B cell (primary cell): ENCODE data around the gene TRIO. TPM values are rescaled to one million over a fixed set of nuclear protein-coding genes. Genes with fewer than 3 reads are reported as not detected.

Experiments
- ATAC-seq: fragments of 200-7000 bp; cut with Tn5 transposase; one replicate; pipeline ENCODE4 v1.10.0; 2021; ENCODE audit warnings: low read depth, mild to moderate bottlenecking, moderate number of reproducible peaks, moderate library complexity
- CTCF ChIA-PET: fragments of 350-600 bp; sonication (Branson Sonifier 250); formaldehyde crosslinking; loops from one replicate; lab custom pipeline; 2021; ENCODE audit warnings: antibody characterized with exemption, inconsistent platforms; lab: Charles Lee
- POLR2A ChIA-PET: fragments of 350-600 bp; sonication (Branson Sonifier 250); formaldehyde crosslinking; loops from one replicate; lab custom pipeline; 2021; ENCODE audit warnings: antibody characterized with exemption; lab: Charles Lee
- DNase-seq: peaks from one replicate; pipeline ENCODE4 v3.0.0; 2013
- H2AFZ ChIP-seq: 2 replicates; pipeline ENCODE4 v1.6.1; 2012; ENCODE audit warnings: mild to moderate bottlenecking, low read depth, low read length; ENCODE audit not compliant: insufficient read depth, poor library complexity, severe bottlenecking
- H3K27ac ChIP-seq, 2 donors: 1 replicate in 1 of 2; 2 replicates in 1 of 2; pipeline ENCODE4 v1.5.1; 2012 to 2013; ENCODE audit warnings: low read length in 2 of 2, mild to moderate bottlenecking in 2 of 2, moderate library complexity in 1 of 2
- H3K27me3 ChIP-seq, 4 experiments: fragments of 200-600 bp in 1 of 4; sonication (generic) in 1 of 4; replicated peaks in 1 of 4; 1 replicate in 2 of 4; 2 replicates in 2 of 4; pipeline versions ENCODE4 v1.6.1 to v1.7.0; 2013 to 2016; ENCODE audit warnings: low read length in 3 of 4, mild to moderate bottlenecking in 2 of 4, mixed read lengths in 1 of 4, moderate library complexity in 1 of 4; ENCODE audit not compliant: insufficient read depth in 4 of 4, control insufficient read depth in 3 of 4; ENCODE audit errors: control extremely low read depth in 1 of 4
- H3K36me3 ChIP-seq, 2 experiments: replicated peaks in 1 of 2; 1 replicate in 1 of 2; 2 replicates in 1 of 2; pipeline versions ENCODE4 v1.6.1 to v1.7.1; 2013; ENCODE audit warnings: low read length in 1 of 2; ENCODE audit not compliant: insufficient read depth in 2 of 2, control insufficient read depth in 1 of 2; ENCODE audit errors: control extremely low read depth in 1 of 2, extremely low read depth in 1 of 2
- H3K4me1 ChIP-seq, 2 donors: fragments of 200-600 bp in 1 of 2; sonication (generic) in 1 of 2; 1 replicate in 1 of 2; 2 replicates in 1 of 2; pipeline versions ENCODE4 v1.5.1 to v1.6.1; 2013 to 2017; ENCODE audit warnings: low read length in 2 of 2; ENCODE audit not compliant: control insufficient read depth in 2 of 2, insufficient read depth in 2 of 2
- H3K4me2 ChIP-seq: replicated peaks from 2 replicates; pipeline ENCODE3; 2012; ENCODE audit warnings: mild to moderate bottlenecking, low read depth, low read length; ENCODE audit not compliant: poor library complexity, severe bottlenecking
- H3K4me3 ChIP-seq, 5 experiments: fragments of 200-600 bp in 1 of 5; sonication (generic) in 1 of 5; 1 replicate in 3 of 5; 2 replicates in 2 of 5; pipeline versions ENCODE4 v1.5.1 to v1.7.0; 2011 to 2016; ENCODE audit warnings: low read length in 4 of 5, mild to moderate bottlenecking in 4 of 5, low read depth in 2 of 5, control low read depth in 1 of 5, moderate library complexity in 1 of 5; ENCODE audit not compliant: insufficient read depth in 1 of 5; ENCODE audit errors: control extremely low read depth in 1 of 5, extremely low read depth in 1 of 5
- H3K79me2 ChIP-seq: fragments of 200-600 bp; sonication (generic); one replicate; pipeline ENCODE4 v1.6.0; 2016; ENCODE audit warnings: low read length; ENCODE audit not compliant: control insufficient read depth, insufficient read depth
- H3K9ac ChIP-seq: fragments of 200-600 bp; sonication (generic); 2 replicates; pipeline ENCODE4 v1.6.1; 2017; ENCODE audit warnings: mild to moderate bottlenecking, low read length, moderate library complexity
- H3K9me3 ChIP-seq, 3 donors: one replicate each; pipeline versions ENCODE4 v1.6.1 to v1.7.1; 2013; ENCODE audit warnings: low read length in 2 of 3; ENCODE audit not compliant: control insufficient read depth in 2 of 3, insufficient read depth in 1 of 3; ENCODE audit errors: control extremely low read depth in 1 of 3
- H4K20me1 ChIP-seq: 2 replicates; pipeline ENCODE4 v1.6.0; 2012; ENCODE audit warnings: mild to moderate bottlenecking, low read length; ENCODE audit not compliant: insufficient read depth, control insufficient read depth, poor library complexity, severe bottlenecking
- H3K27ac Mint-ChIP-seq: one replicate; pipeline ENCODE4 v1.8.0; 2021; ENCODE audit warnings: mixed read lengths
- H3K27me3 Mint-ChIP-seq: one replicate; pipeline ENCODE4 v1.8.0; 2021; ENCODE audit warnings: mixed read lengths
- H3K4me1 Mint-ChIP-seq: one replicate; pipeline ENCODE4 v1.8.0; 2021; ENCODE audit warnings: mixed read lengths
- H3K4me3 Mint-ChIP-seq: one replicate; pipeline ENCODE4 v1.8.0; 2021; ENCODE audit warnings: mixed read lengths
- H3K9me3 Mint-ChIP-seq: one replicate; pipeline ENCODE4 v1.8.0; 2022; ENCODE audit warnings: mixed read lengths; ENCODE audit not compliant: insufficient read depth
- EZH2 ChIP-seq: IDR thresholded peaks from 2 replicates; pipeline ENCODE4 v1.6.1; 2012; ENCODE audit warnings: borderline replicate concordance, low read depth, mild to moderate bottlenecking, moderate library complexity, low read length; ENCODE audit not compliant: insufficient read depth, poor library complexity, severe bottlenecking
- WGBS: methylation state at CpG from one replicate; pipeline ENCODE4 v1.1.5; 2013; ENCODE audit warnings: missing lambda C conversion rate; ENCODE audit not compliant: insufficient coverage; 5-methylcytosine and 5-hydroxymethylcytosine counted together
- intact Hi-C: fragments of 100-400 bp; cut with micrococcal nuclease; formaldehyde crosslinking; loops from one replicate; pipeline ENCODE4 v1.10.0; 2022
- polyA plus RNA-seq: library from polyadenylated mRNA; depleted of rRNA; stranded (reverse); fragments of >200 nt; gene quantifications from 2 replicates; pipeline ENCODE4 v1.2.3, GENCODE V29; 2012
- total RNA-seq, 2 donors: library from RNA; stranded (reverse); fragments of 120-200 nt in 1 of 2; gene quantifications; 1 replicate in 1 of 2; 2 replicates in 1 of 2; pipeline versions ENCODE4 v1.2.3 to v1.2.4, GENCODE V29; 2013 to 2022
- TF ChIP-seq, protein P1 (sequence below): fragments of 200-600 bp; IDR thresholded peaks from one replicate; pipeline ENCODE4 v1.8.0; 2022; ENCODE audit warnings: antibody characterized with exemption, mild to moderate bottlenecking

The TRIO gene
- total and polyA plus RNA-seq, 2 donors (not counting 1 experiment from before 2014, with no cell fraction given): 90.5 to 479 TPM

DNA sequence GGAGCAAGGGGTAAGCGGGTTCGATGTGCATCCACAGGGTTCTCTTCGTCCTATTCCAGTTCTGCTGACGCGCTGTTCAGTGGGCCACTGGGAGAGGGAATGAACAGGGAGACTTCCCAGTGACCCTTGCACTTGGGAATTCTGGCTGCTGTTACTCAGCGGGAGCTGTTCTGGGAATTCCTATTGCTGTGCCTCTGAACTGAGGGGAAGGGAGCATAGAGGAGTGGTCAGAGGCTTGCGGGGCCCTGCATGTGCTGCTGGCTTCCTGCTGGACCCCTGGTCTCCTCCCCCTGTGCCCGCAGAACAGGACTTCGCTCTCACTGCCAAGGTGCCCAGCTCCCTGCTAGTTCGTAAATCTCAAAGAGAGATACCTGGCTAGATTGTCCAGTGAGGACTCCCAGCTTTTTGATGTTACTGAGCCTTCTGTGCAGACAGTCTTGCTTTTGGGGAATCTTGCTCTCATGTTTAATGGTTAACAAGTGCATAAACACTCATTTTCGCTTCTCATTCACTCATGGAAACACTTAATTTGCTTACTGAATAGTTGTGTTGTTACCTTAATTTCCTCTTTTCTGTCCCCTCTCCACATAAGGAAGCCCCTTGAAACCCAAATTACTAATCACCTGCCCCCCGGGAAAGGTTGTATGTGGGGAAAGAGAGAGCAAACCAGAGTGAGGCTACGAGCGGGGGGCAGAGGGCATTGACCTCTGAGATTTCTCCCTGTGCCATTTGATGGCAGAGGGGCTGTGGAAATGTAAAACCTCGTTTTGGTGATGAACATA, 5.9 kb downstream of the TRIO start:
- Histone ChIP-seq H3K9me3 (no peaks in the 10 kb centered on the region), H3K27ac (peak overlapping the region; percentile 14 to 27), H3K27me3 (no peaks in the 10 kb centered on the region), H3K36me3 (no peaks in the 10 kb centered on the region), H3K79me2 (peaks cover 92% of the 10 kb centered on the region), H3K9ac (peak overlapping the region; percentile 33), H3K4me1 (peaks cover 71 to 75% of the 10 kb centered on the region in 2 donors), H2AFZ (no peak overlapping the region), H3K4me2 (peak overlapping the region; percentile 55), H4K20me1 (peaks cover 14% of the 10 kb centered on the region), H3K4me3 (peak overlapping the region in 2 of 5 experiments; percentile 14 to 15)
- Mint-ChIP-seq H3K4me3 (peak overlapping the region; percentile 73), H3K4me1 (peaks cover 73% of the 10 kb centered on the region), H3K27me3 (no peaks in the 10 kb centered on the region), H3K27ac (peak overlapping the region; percentile 74), H3K9me3 (no peaks in the 10 kb centered on the region)
- WGBS: 90% methylated on average over 12 of the region's 15 CpGs
- ATAC-seq: no peak
- POLR2A ChIA-PET: no interaction called here
- intact Hi-C loops: loop anchor here (5.0 to 10.0 kb wide), 3 partner anchors 38 to 846 kb away; partner anchors contain the start of gene OTULINL
- TF ChIP-seq EZH2: no peak
- TF ChIP-seq, protein P1, sequence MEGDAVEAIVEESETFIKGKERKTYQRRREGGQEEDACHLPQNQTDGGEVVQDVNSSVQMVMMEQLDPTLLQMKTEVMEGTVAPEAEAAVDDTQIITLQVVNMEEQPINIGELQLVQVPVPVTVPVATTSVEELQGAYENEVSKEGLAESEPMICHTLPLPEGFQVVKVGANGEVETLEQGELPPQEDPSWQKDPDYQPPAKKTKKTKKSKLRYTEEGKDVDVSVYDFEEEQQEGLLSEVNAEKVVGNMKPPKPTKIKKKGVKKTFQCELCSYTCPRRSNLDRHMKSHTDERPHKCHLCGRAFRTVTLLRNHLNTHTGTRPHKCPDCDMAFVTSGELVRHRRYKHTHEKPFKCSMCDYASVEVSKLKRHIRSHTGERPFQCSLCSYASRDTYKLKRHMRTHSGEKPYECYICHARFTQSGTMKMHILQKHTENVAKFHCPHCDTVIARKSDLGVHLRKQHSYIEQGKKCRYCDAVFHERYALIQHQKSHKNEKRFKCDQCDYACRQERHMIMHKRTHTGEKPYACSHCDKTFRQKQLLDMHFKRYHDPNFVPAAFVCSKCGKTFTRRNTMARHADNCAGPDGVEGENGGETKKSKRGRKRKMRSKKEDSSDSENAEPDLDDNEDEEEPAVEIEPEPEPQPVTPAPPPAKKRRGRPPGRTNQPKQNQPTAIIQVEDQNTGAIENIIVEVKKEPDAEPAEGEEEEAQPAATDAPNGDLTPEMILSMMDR: no peak
- CTCF ChIA-PET: interaction anchor here (1.0 to 4.5 kb wide), 4 partner anchors 9 to 121 kb away, joined by 3 to 22 read pairs (median 6); no protein-coding TSS in a partner anchor
- peak; percentile 32 for DNase-seq
